Stimulated activated CD4-positive, alpha-beta T cell treated with anti-CD3 and anti-CD28 coated beads, Interleukin-12 subunit alpha, Interleukin-12 subunit beta, amount 100 ng/mL, for 4 hours (primary cell): ENCODE measurements around the gene APCDD1L.
"Not testable (repeated sequence)": the region's sequence is repeated elsewhere in the genome, so short reads cannot be mapped to it uniquely, and the experiment has no call there.

Experiments used
- DNase-seq: peaks from one replicate; pipeline ENCODE4 v3.0.0-alpha.2; 2020

The APCDD1L gene

DNA sequence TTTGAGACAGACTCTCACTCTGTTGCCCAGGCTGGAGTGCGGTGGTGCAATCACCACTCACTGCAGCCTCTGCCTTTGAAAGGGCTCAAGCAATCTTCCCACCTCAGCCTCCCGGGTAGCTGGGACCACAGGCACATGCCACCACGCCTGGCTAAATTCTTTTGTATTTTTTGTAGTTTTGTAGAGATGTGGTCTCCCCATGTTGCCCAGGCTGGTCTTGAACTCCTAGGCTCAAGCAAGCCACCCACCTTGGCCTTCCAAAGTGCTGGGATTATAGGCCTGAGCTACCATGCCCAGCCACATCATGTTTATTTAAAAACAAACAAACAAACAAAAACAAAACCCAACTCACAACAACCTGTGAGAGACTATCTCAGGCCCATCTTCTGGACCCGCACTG lies 29.7 kb upstream of the APCDD1L start:
- no peak for DNase-seq

DNA sequence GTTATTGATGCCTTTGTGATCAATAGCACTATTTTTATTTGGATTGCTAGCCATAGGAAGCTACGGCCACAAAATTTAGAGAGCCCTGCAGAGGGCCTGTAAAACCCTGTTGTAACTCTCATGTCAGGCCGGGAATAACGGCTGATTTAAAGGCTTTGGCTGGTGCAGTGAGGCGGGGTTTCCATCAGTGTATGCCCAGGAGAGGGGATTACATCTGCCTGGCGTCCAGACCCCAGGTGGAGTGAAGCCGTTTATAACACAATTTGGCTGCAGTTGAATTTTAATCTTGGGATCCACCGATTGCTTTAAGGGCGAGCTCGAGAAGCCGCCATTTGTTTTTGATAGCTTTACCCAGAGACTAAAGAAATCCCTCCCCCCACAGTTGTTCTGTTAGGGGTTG lies 29.1 kb upstream of the APCDD1L start:
- no peak for DNase-seq

DNA sequence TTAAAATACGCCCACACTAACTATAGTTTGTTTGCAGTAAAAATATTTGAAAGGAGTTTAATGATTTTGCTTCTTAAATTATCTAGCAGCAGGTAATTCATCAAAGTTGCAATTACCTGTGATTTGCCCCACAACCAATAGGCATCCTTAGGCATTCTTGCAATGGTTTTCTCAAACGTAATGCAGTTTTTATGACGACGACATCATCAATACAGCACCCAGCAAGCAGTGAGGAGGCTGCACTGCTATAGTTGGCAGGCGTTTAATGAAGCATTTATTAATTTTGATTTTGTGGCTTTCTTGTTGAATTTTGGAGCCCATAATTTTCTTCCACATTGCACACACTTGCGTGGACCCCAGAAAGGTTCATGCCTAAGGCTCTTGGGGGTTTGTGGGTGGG lies 28.1 kb upstream of the APCDD1L start:
- no peak for DNase-seq

DNA sequence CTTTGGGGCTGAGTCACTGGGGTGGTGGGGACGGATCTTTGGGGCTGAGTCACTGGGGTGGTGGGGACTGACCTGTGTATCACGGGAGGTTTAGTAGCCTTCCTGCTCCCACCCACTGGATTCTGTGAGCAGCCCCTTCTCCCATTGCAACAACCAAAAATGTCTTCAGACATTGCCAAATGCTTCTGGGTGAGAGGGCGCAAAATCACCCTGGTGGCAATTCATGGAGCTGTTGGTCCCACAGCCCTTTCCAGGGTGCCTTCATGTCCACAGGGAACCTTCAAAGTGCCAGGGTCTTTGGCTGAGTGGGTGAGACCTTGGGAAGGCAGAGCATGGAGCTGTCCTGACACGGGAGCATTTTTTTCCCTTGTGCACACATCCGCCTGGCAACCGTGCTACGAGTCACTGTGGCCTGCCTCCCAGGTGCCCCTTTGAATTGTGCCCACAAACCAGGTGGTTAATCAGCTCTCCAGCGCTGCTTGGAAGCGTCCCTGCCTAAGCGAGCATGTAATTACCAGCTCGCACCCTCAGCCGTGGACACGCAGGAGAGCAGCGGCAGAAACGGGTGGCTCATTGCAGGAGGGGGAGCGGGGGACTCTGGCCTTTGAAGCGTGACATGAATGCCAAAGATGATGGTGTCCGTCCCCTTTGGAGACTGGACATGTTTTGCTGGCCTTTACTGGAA lies 27.4 kb upstream of the APCDD1L start:
- DNase-seq: no peak

DNA sequence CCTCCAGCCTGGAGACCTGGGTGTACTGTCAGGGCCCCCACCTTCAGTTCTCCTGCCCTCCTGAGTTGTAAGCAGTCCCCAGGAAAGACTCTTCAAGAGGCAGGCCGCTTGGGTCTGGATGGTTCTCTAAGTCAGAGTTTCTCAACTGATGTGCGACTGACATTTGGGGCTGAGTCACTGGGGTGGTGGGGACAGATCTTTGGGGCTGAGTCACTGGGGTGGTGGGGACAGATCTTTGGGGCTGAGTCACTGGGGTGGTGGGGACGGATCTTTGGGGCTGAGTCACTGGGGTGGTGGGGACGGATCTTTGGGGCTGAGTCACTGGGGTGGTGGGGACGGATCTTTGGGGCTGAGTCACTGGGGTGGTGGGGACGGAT lies 26.8 kb upstream of the APCDD1L start:
- not testable (repeated sequence) for DNase-seq

DNA sequence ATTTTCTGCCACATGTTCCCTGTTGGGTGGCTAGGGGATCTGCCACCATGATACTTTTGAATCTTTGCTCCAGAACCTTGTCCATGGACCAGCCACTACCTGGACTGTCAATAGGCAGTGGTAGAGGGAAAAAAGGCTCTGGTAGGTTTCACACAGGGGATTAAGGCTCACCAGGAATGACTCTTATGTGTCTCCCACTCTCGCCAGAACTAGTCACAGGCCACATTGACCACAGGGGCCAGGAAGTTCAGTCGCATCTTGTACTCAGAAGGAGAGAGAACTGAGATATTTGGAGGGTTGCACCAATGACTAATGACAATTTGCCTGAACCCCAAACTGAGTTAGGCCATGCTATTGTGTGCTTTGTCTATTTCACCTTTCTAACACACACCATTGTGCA lies 23.6 kb upstream of the APCDD1L start:
- DNase-seq: no peak

DNA sequence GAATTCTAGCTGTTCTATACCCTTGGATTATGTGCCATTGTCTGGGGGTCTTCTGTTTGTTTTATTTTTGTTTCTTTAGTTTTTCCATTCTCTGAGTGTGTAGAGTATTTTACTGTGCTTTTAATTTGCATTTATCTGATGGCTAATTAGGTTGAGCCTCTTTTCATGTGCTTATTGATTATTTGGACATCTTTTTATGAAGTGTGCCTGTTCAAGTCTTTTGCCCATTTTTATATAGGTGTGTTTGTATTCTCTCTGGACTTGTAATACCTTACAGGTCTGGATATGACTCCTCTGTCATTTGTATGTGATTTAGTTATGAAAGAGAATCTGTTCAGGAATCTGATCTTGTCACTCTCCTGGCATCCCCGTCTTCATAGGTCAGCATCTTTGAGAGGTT lies 22.6 kb upstream of the APCDD1L start:
- no peak for DNase-seq

DNA sequence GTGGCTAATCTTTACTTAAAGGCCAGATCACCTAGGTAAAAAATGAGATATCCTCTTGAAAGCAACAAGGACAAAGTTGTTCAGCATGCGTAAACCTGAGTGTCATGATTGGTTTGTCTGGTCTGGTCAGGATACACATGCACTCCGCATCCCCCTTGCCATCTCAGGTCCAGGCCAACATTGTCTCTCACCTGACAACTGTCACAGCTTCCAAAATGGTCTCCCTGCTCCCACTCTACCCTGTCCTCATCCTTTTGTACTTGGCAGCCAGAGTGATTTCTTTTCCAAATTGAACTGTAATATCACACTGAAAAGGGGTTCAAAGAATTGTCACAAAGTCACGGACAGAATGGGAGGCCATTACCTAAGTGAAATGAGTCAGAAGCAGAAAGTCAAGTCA lies 21.1 kb upstream of the APCDD1L start:
- no peak for DNase-seq

DNA sequence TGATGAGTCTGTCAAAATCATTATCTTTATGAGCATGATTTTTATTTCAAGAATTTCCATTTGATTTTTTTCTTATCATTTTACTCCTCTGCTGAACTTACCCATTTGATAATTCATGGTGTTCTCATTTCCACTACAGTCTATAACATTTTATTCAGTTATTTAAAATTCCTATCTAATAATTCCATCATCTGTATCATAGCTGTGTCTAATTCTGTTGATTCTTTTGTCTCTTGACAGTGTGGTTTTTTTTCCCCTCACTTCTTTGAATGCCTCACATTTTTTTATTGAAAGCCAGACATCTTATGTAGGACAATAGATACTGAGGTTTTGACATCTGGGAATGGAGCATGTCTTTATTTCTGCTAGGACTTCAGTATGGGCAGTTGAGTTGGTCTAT lies 16.5 kb upstream of the APCDD1L start:
- DNase-seq: no peak

DNA sequence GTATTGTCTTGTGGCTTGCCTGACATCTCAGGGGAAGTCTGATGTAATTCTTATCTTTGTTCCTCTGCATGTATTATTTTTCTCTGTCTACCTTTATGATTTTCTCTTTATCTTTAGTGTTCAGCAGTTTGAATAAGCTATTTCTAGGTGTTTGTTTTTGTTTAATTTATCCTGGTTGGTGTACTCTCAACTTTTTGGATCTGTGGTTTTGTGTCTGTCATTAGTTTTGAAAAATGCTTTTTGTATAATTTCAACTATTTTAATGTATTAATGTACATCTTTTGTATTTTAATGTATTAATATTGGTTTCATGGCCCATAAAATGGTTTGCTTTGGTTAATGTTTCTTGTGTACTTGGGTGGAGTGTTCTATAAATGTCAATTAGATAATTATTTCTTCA lies 15.9 kb upstream of the APCDD1L start:
- DNase-seq: no peak

DNA sequence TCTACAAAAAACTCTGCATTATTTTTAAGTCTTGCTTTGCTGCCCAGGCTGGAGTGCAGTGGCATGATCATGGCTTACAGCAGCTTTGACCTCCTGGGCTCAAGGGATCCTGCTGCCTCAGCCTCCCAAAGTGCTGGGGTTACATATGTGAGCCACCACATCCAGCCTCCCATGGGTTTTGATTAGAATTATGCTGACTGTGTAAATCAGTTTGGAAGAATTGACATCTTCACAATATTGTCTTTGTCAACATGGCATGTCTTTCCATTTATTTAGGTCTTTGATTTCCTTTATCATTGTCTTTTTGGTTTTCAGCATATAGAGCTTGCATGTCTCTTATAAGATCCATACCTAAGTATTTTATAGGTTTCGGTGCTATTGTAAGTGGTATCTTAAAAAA lies 13.2 kb upstream of the APCDD1L start:
- DNase-seq: no peak

DNA sequence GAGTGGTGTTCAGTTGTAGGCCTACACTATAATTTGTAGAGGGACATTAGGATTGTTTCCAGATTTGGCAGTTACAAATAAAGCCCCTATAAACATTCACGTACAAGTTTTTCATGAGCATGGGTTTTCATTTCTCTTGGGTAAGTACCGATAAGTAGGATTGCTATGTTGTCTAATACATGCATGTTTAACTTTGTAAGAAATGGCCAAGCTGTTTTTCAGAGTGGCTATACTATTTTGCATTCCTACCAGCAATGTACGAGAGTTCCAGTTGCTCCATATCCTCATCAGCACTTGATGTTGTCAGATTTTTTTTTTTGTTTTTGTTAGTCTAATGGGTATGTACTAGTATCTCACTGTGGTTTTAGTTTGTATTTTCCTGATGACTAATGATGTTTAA lies 11.2 kb upstream of the APCDD1L start:
- no peak for DNase-seq

DNA sequence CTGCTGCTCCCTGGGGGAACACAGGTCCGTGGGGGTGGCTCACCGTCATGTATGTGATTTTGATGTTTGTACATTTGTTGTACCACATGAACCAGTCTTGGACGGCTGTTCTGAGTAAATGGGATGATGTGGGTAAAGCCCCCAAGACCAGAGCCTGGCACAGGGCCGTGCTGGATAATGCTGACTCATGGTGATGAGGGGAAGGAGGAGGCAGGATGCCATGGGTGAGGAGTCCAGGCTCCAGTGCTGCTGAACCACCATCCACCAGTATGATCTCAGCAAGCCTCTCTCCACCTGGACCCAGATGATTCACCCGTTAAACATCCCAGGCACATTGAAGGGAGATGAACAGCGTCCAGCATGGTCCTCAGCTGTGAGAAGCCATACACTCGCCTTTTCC lies 9.6 kb upstream of the APCDD1L start:
- DNase-seq: no peak

DNA sequence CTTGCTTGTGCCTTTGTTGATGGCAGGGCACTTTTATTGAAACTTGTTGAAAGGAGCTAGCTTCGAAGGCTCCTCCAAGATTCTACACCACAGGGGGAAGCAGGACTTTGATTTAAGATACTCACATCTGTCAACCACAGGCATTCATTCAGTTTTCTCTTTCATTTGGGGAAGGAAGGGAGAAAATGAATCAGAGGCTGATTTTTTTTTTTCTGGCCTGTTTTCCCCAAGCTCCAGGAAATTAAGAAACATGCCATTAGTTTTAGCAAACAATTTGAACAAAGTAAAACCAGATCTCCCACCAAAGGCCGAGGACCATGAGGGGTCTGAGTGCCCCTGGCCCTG lies 8.7 kb upstream of the APCDD1L start:
- DNase-seq: no peak

DNA sequence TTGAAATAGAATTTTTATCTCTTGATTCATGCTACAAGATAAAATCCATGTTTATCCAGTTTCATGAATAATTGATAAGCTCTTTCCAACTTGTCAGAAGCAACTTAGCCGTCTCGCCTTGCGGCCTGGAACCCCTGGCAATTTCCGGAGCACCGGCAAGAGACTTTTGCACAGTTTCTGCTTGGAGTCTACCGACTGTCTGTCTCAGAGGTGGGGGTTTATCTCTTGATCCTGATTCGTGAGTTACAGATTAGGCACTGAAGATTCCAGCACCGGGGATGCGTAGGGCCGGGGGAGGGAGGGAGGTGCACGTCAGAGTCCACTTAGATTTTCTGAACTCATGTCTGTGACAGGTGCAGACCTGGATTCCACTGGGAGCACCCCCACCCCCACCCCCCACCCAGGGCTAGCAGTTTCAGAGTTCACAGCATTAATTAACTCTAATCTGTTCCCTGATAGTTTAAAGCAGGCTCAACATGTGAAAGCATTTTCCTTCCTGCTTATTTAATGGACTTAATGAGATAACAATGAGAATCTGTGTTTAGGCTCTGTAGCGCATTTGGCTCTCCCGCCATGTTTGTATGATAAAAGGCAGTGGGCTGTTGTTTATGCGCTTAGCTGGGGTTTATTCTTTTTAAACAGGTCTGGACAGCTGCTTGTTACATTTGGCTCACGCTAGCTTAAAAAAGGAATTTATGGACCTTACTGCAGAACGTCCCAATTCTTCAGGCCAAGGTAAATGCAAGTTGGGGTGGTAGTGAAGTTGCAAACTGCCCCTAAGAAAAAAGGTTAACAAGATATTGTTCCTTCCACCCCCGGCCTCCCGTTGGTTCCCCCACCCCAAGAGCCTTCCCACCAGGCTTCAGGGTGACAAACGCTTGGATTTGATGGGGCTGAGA lies 8.1 kb upstream of the APCDD1L start:
- no peak for DNase-seq

DNA sequence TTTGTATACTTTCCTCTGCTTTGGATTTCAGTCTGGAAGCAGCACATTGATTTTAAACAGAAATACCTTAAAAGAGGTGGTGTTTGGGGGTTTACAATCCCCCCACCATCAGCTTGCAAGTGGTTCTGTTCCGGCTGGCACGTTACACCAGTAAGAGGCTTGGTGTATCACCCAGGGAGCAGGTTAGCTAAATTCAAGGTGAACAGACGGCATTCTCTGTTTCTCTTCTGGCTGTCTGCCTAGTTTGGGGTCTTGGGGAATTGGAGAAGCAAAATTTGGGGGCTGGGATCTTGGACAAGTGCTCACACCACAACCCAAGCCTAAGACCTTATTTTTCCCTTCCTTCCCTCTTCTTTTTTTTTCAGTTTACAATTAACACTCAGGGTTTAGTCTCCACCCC lies 7.5 kb upstream of the APCDD1L start:
- DNase-seq: no peak

DNA sequence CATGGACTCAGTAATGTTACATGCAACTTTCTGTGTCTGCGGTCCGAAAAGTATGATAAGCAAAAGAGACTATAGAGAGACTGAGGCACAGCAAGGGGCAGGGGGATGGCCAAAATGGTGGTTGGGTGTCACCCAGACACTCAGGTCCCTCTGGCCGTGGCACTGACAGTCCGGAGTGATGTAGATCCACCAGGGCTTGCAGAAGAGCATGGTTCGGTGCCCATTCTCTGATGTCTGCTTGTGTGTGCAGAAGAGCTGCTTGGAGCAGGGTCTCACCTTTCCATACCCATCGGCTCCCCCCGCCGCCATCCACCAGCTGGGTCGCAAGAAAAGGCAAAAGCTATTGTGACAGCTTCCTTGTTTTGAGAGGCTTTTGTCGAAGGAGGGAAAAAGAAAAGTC lies 6.6 kb upstream of the APCDD1L start:
- DNase-seq: no peak

DNA sequence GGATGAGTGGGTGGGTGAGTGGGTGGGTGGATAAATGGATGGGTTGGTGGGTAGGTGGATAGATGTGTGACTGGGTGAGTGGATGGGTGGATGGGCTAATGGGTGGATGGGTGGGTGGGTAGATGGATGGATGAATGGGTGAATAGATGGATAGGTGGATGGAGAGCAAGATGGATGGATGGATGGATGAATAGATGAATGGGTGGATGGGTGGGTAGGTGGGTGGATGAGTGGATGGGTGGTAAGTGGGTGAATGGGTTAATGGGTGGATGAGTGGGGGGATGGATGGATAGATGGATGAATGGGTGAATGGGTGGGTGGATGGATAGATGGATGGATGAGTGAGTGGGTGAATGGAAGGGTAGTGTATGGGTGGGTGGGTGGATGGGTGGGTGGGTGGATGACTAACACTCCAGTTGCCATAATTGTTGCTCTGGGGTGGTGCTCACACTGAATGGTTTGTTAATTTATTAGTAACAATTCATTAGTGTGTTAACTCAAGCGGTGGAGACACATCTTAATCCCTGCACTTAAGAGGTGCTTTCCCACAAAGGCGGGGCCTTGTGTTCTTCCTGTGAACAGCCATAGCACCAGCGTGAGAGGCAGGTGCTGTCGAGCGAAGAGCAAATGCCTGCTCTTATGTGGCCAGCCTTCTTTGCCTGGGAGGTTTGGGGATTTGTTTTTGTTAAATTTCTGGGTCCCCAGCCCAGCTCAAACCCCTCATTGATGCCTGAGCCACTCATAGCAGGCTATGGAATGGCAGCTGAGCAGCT lies 4.9 kb upstream of the APCDD1L start:
- no peak for DNase-seq

DNA sequence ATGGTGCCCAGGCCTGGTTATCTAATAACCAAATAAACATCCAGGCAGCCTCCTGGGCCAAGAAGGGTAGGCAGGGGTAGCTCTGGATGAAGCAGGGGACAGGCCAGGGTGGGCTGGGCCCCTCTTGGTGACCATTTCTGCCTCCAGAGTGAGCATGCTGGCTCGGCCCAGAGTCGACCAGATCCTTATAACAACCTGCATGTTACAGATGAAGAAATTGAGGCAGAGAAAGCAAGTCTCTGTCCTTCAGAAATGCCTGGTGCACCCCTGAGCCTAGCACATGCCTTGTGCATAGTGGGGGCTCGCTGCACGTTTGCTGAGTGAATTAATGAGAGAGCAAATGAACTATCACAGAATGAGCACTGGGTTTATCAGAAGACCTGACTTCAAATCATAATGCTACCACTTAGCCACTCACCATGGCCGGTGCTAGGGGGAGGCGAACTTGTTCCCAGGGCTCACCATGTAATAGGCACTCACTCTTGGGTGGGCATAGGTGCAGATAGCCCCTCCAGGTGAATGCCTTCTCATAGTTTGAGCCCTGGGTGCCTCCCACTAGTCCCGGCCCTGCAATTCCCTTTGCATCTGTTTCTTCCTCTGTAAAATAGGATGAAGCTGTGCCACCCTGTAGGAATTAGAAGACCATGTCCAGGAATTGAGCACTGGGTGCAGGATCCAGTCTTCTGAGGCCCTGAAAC lies 3.8 kb upstream of the APCDD1L start:
- no peak for DNase-seq

DNA sequence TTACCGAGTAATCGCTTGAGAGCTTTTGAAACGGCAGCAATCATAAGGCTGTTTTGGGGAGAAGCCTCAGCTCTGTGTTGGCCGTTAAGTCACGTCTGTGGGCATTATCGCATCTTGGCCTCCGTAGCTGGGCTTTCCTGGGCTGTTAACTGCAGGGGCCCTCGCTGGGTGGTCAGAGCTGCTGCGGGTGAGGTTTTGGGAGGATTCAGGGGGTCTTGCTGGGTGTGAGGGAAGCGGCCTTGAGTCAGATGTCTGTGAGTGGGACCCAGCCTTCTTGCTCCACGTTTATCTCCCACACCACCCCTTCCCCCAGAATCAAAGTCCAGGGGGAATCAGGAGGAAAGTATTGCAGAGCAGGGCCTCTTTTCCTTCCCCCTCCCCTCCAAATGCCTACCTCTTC lies 3.2 kb upstream of the APCDD1L start:
- DNase-seq: no peak

DNA sequence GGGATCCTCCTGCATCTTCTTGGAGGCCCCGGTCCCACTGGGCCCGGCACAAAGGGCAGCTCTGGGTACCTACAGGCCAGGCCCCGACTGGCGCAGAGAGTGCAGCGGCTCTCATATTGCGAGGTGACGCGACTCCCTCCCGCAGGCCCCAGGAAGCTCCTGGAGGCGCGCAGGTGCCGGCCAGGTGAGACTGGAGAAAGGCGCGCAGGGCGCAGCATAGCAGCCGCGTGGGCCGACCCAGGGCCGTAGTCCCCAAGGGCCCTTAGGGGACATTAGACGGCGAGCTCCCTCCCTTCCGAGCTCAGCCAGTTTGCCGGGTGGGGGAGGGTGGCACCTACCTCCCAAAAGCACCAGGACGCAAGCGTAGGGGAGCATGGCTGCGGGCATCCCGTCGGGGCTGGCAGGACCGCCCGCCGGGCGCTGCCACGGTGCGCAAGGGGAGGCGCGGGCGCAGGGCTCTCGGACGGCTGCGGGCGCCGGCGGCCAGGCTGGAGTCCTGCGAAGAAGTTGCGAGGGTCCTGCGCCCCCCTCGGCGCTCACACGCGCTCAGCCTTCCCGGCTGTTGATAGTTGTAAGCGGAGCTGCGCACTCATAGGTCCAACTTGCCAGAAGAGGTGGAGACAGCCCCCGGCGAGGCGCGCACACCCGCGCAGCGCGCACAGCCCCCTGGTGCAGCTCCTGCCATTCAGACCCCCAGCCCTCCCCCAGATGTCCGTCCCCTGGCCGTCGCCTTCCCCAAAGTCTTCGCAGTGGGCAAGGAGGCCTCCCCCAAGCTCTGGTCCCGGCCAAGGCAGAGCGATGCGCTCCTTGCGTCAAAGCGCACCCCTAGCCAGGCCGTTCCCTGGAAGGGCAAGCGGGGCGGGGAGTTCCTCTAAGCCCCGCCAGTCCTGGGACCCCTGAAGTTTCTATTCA lies 622 bp downstream of the APCDD1L start:
- no peak for DNase-seq

DNA sequence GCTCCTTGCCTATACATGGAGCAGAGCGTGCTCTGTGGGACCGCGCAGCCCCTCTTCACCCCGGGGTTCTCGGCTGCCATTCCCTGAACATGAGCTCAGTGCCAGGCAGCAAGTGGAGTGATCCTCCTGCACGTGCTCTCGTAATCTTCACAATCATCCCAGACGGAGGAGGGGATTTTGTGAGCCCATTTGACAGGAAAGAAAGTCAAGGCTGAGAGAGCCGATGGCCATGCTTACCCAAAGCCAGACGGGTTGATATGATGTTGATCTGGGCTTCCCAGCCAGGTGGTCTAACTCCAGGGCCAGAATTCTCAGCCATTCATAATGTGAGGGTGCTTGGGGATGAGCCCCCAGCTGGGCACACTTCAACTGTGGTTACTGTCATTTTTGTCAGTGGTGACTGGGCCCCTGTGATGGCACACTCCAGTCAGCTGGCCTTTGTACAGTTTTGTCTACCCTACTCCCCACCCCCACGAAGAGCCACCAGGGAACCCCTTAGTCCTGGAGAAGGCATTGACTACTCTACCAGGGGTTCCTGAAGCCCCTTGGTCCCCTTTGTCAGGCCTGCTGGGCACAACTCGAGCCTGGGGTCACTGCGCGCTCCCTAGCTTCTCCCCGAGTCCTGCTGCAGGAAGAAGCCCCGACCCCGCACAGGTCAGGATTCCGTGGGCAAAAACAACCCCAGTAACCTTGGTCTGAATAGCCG lies 1.5 kb downstream of the APCDD1L start:
- no peak for DNase-seq
